Vagina (tissue), 2 donors: ENCODE results near the gene FGF1. TPM values are rescaled to one million over a fixed set of nuclear protein-coding genes. Genes with fewer than 3 reads are reported as not detected.

Experiments
- DNase-seq, 2 donors: peaks; one replicate each; pipeline ENCODE4 v3.0.0-alpha.2; 2017; ENCODE audit errors: extremely low spot score in 2 of 2
- H3K27ac ChIP-seq: fragments of 200-600 bp; sonication (generic); one replicate; pipeline ENCODE4 v1.5.1; 2019
- H3K27me3 ChIP-seq: fragments of 200-600 bp; sonication (generic); one replicate; pipeline ENCODE4 v1.5.1; 2019
- H3K36me3 ChIP-seq, 2 donors: fragments of 200-600 bp; sonication (generic); one replicate each; pipeline ENCODE4 v1.5.1; 2017 to 2019
- H3K4me1 ChIP-seq: fragments of 200-600 bp; sonication (generic); one replicate; pipeline ENCODE4 v1.5.1; 2019
- H3K4me3 ChIP-seq, 2 donors: fragments of 200-600 bp; sonication (generic); 1 replicate in 1 of 2; 2 replicates in 1 of 2; pipeline ENCODE4 v1.5.1; 2016 to 2019
- H3K9me3 ChIP-seq: fragments of 200-600 bp; sonication (generic); one replicate; pipeline ENCODE4 v1.5.1; 2019
- CTCF ChIP-seq, 3 experiments: fragments of 450-650 bp in 2 of 3; fragments of 200-600 bp in 1 of 3; sonication (generic) in 1 of 3; IDR thresholded peaks; one replicate each; pipeline ENCODE4 v1.5.1; 2017 to 2019; ENCODE audit warnings: antibody characterized with exemption in 3 of 3, mild to moderate bottlenecking in 2 of 3, moderate library complexity in 2 of 3
- POLR2A ChIP-seq, 2 donors: fragments of 450-650 bp; IDR thresholded peaks; one replicate each; pipeline ENCODE4 v1.6.1; 2017; ENCODE audit warnings: antibody characterized with exemption in 2 of 2, mild to moderate bottlenecking in 2 of 2, moderate library complexity in 2 of 2
- POLR2AphosphoS5 ChIP-seq, 2 donors: sonication (generic); formaldehyde crosslinking; IDR thresholded peaks; one replicate each; pipeline ENCODE4 v1.9.0; 2017; ENCODE audit warnings: antibody characterized with exemption in 2 of 2, mild to moderate bottlenecking in 2 of 2, low read depth in 1 of 2; ENCODE audit not compliant: insufficient read depth in 1 of 2
- intact Hi-C: fragments of 100-400 bp; cut with DNase I; formaldehyde crosslinking; loops from one replicate; pipeline ENCODE4 v1.15.1; 2023
- total RNA-seq: library from RNA; depleted of rRNA; stranded (reverse); fragments of >200 nt; gene quantifications from one replicate; pipeline ENCODE4 v1.2.3, GENCODE V29; 2016

The FGF1 gene
- total RNA-seq, 1 donor from 2014 or later: 2.0 TPM

GRCh38 chr5:142600092-142600491 lies 85.8 kb downstream of the FGF1 start:
- Histone ChIP-seq H3K27ac (no peak overlapping the region), H3K4me3 (no peak overlapping the region), H3K9me3 (no peaks in the 10 kb centered on the region), H3K36me3 (no peaks in the 10 kb centered on the region), H3K4me1 (peaks cover 5% of the 10 kb centered on the region), H3K27me3 (no peaks in the 10 kb centered on the region)
- intact Hi-C loops: no loop called here
- DNase-seq: no peak
- TF ChIP-seq CTCF (IDR thresholded peaks at IDR 0.05): no peak
- TF ChIP-seq POLR2AphosphoS5 (IDR thresholded peaks at IDR 0.05; ENCODE audit: insufficient read depth in 1 of 2, low read depth in 1 of 2): no peak
- no peak for TF ChIP-seq POLR2A (IDR thresholded peaks at IDR 0.05)

GRCh38 chr5:142598338-142598700 lies 87.6 kb downstream of the FGF1 start:
- intact Hi-C loops: no loop called here
- Histone ChIP-seq H3K27ac (no peak overlapping the region), H3K27me3 (no peaks in the 10 kb centered on the region), H3K36me3 (no peaks in the 10 kb centered on the region), H3K4me3 (no peak overlapping the region), H3K4me1 (peaks cover 5% of the 10 kb centered on the region), H3K9me3 (no peaks in the 10 kb centered on the region)
- TF ChIP-seq POLR2AphosphoS5 (IDR thresholded peaks at IDR 0.05; ENCODE audit: insufficient read depth in 1 of 2, low read depth in 1 of 2): no peak
- no peak for TF ChIP-seq POLR2A (IDR thresholded peaks at IDR 0.05)
- no peak for TF ChIP-seq CTCF (IDR thresholded peaks at IDR 0.05)
- DNase-seq: no peak

- Histone ChIP-seq H3K36me3 (no peaks in the 10 kb centered on the region), H3K27me3 (no peaks in the 10 kb centered on the region), H3K9me3 (no peaks in the 10 kb centered on the region), H3K4me1 (peaks cover 5% of the 10 kb centered on the region), H3K27ac (no peak overlapping the region), H3K4me3 (no peak overlapping the region)
- DNase-seq: no peak
- intact Hi-C loops: no loop called here
- TF ChIP-seq POLR2A (IDR thresholded peaks at IDR 0.05) (no peak), POLR2AphosphoS5 (IDR thresholded peaks at IDR 0.05; ENCODE audit: insufficient read depth in 1 of 2, low read depth in 1 of 2) (no peak), CTCF (IDR thresholded peaks at IDR 0.05) (no peak)
These were observed 88.1 kb downstream of the FGF1 start for GRCh38 chr5:142597546-142598337.

GRCh38 chr5:142597025-142597424 lies 88.9 kb downstream of the FGF1 start:
- Histone ChIP-seq H3K36me3 (no peaks in the 10 kb centered on the region), H3K27me3 (no peaks in the 10 kb centered on the region), H3K9me3 (no peaks in the 10 kb centered on the region), H3K4me3 (no peak overlapping the region), H3K4me1 (peaks cover 5% of the 10 kb centered on the region), H3K27ac (no peak overlapping the region)
- DNase-seq: no peak
- TF ChIP-seq POLR2AphosphoS5 (IDR thresholded peaks at IDR 0.05; ENCODE audit: insufficient read depth in 1 of 2, low read depth in 1 of 2) (no peak), CTCF (IDR thresholded peaks at IDR 0.05) (no peak), POLR2A (IDR thresholded peaks at IDR 0.05) (no peak)
- intact Hi-C loops: no loop called here

GRCh38 chr5:142592365-142592764 lies 93.5 kb downstream of the FGF1 start:
- DNase-seq: no peak
- Histone ChIP-seq H3K4me3 (no peak overlapping the region), H3K4me1 (no peaks in the 10 kb centered on the region), H3K27ac (no peak overlapping the region), H3K36me3 (no peaks in the 10 kb centered on the region), H3K9me3 (no peaks in the 10 kb centered on the region), H3K27me3 (no peaks in the 10 kb centered on the region)
- intact Hi-C loops: no loop called here
- TF ChIP-seq CTCF (IDR thresholded peaks at IDR 0.05) (no peak), POLR2A (IDR thresholded peaks at IDR 0.05) (no peak), POLR2AphosphoS5 (IDR thresholded peaks at IDR 0.05; ENCODE audit: insufficient read depth in 1 of 2, low read depth in 1 of 2) (no peak)
